ENCODE data around the gene PREB. TPM values are rescaled to one million over a fixed set of nuclear protein-coding genes. Genes with fewer than 3 reads are reported as not detected.

Gene PREB
- total RNA-seq, 2 experiments from 2014 or later: 96.8 to 113 TPM

- Histone ChIP-seq H3K79me2 (ENCODE audit: insufficient read depth, low read depth, low read length) (no peaks in the 10 kb centered on the region), H2AFZ (ENCODE audit: low read length) (peak overlapping the region; percentile 93), H3K36me3 (ENCODE audit: insufficient read depth, low read length) (no peaks in the 10 kb centered on the region), H3K4me1 (ENCODE audit: insufficient read depth, low read length, poor library complexity, severe bottlenecking) (peaks cover 14% of the 10 kb centered on the region), H3K9me2 (ENCODE audit: insufficient read depth, low read length) (no peaks in the 10 kb centered on the region), H3K4me2 (ENCODE audit: low read length) (peak overlapping the region; percentile 78), H3K27ac (ENCODE audit: low read depth, low read length, poor library complexity, severe bottlenecking) (no peak overlapping the region), H4K20me1 (ENCODE audit: insufficient read depth, low read length) (no peaks in the 10 kb centered on the region), H3K9me3 (ENCODE audit: low read length) (no peaks in the 10 kb centered on the region), H3K4me3 (ENCODE audit: low read depth, low read length, poor library complexity, severe bottlenecking) (peak overlapping the region; percentile 54)
- TF ChIP-seq, protein P1, sequence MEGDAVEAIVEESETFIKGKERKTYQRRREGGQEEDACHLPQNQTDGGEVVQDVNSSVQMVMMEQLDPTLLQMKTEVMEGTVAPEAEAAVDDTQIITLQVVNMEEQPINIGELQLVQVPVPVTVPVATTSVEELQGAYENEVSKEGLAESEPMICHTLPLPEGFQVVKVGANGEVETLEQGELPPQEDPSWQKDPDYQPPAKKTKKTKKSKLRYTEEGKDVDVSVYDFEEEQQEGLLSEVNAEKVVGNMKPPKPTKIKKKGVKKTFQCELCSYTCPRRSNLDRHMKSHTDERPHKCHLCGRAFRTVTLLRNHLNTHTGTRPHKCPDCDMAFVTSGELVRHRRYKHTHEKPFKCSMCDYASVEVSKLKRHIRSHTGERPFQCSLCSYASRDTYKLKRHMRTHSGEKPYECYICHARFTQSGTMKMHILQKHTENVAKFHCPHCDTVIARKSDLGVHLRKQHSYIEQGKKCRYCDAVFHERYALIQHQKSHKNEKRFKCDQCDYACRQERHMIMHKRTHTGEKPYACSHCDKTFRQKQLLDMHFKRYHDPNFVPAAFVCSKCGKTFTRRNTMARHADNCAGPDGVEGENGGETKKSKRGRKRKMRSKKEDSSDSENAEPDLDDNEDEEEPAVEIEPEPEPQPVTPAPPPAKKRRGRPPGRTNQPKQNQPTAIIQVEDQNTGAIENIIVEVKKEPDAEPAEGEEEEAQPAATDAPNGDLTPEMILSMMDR (conservative IDR thresholded peaks at IDR 0.05; ENCODE audit: low read length): no peak
- no peak for TF ChIP-seq EZH2phosphoT487 (IDR thresholded peaks at IDR 0.05; ENCODE audit: borderline replicate concordance, low read depth, low read length)
- ChIA-PET POLR2A (interaction anchor here (0.6 to 2.0 kb wide), 8 partner anchors 9 to 152 kb away, joined by 3 to 8 read pairs (median 4); partner anchors contain the start of genes KHK and OST4), CTCF (ENCODE audit: unreplicated experiment) (interaction anchor here (0.6 to 1.3 kb wide), 4 partner anchors 9 to 45 kb away, joined by 4 to 6 read pairs (median 5); partner anchors contain the start of genes AGBL5 and KHK)
- BruUV-seq (replicated peaks): no TSS peak
- DNase-seq (ENCODE audit: low spot score): peak; percentile 75
- intact Hi-C loops (cut with micrococcal nuclease; ENCODE audit: unreplicated experiment): no loop called here
These were observed 38.4 kb downstream of the PREB start for GRCh38 chr2:27095745-27096651.

GRCh38 chr2:27095427-27095744, 39.0 kb downstream of the PREB start:
- POLR2A ChIA-PET: interaction anchor here (0.6 to 2.0 kb wide), 4 partner anchors 8 to 152 kb away, joined by 3 to 8 read pairs (median 4); partner anchors contain the start of gene KHK
- Histone ChIP-seq H4K20me1 (ENCODE audit: insufficient read depth, low read length) (no peaks in the 10 kb centered on the region), H3K4me1 (ENCODE audit: insufficient read depth, low read length, poor library complexity, severe bottlenecking) (peaks cover 14% of the 10 kb centered on the region), H3K9me3 (ENCODE audit: low read length) (no peaks in the 10 kb centered on the region), H3K36me3 (ENCODE audit: insufficient read depth, low read length) (no peaks in the 10 kb centered on the region), H3K9me2 (ENCODE audit: insufficient read depth, low read length) (no peaks in the 10 kb centered on the region), H2AFZ (ENCODE audit: low read length) (no peak overlapping the region), H3K79me2 (ENCODE audit: insufficient read depth, low read depth, low read length) (no peaks in the 10 kb centered on the region), H3K27ac (ENCODE audit: low read depth, low read length, poor library complexity, severe bottlenecking) (no peak overlapping the region), H3K4me2 (ENCODE audit: low read length) (no peak overlapping the region), H3K4me3 (ENCODE audit: low read depth, low read length, poor library complexity, severe bottlenecking) (no peak overlapping the region)
- TF ChIP-seq, protein P1 (conservative IDR thresholded peaks at IDR 0.05; ENCODE audit: low read length): no peak
- TF ChIP-seq EZH2phosphoT487 (IDR thresholded peaks at IDR 0.05; ENCODE audit: borderline replicate concordance, low read depth, low read length): no peak
- CTCF ChIA-PET (ENCODE audit: unreplicated experiment): interaction anchor here (1.2 to 1.3 kb wide), 2 partner anchors 8 to 38 kb away, joined by 5 read pairs; partner anchors contain the start of gene KHK
- intact Hi-C loops (cut with micrococcal nuclease; ENCODE audit: unreplicated experiment): no loop called here
- BruUV-seq (replicated peaks): no TSS peak
- no peak for DNase-seq (ENCODE audit: low spot score)
